Activated naive CD8-positive, alpha-beta T cell treated with anti-CD3 and anti-CD28 coated beads, Interleukin-2, amount 10 ng/mL, durations not matched to agents 7 days and 5 days (primary cell): ENCODE data around the gene TMEM31. TPM values are rescaled to one million over a fixed set of nuclear protein-coding genes. Genes with fewer than 3 reads are reported as not detected.
"Not testable (repeated sequence)": the region's sequence is repeated elsewhere in the genome, so short reads cannot be mapped to it uniquely, and the experiment has no call there.

ENCODE experiments used
- ATAC-seq: fragments of 150-1000 bp; cut with Tn5 transposase; one replicate; pipeline ENCODE4 v1.10.0; 2021; ENCODE audit warnings: low read depth, moderate library complexity
- POLR2A ChIA-PET: fragments of 350-600 bp; sonication (Branson Sonifier 250); formaldehyde crosslinking; loops from one replicate; lab custom pipeline; 2021; ENCODE audit warnings: antibody characterized with exemption; lab: Charles Lee
- DNase-seq: peaks from one replicate; pipeline ENCODE4 v3.0.0; 2021
- H3K27ac Mint-ChIP-seq: one replicate; pipeline ENCODE4 v1.8.0; 2022; ENCODE audit warnings: mild to moderate bottlenecking, mixed read lengths
- H3K27me3 Mint-ChIP-seq: one replicate; pipeline ENCODE4 v1.8.0; 2022; ENCODE audit warnings: mild to moderate bottlenecking, moderate library complexity, mixed read lengths
- H3K36me3 Mint-ChIP-seq: one replicate; pipeline ENCODE4 v1.8.0; 2021; ENCODE audit warnings: mild to moderate bottlenecking, mixed read lengths
- H3K4me1 Mint-ChIP-seq: one replicate; pipeline ENCODE4 v1.8.0; 2021; ENCODE audit warnings: mixed read lengths
- H3K4me3 Mint-ChIP-seq: one replicate; pipeline ENCODE4 v1.8.0; 2022; ENCODE audit warnings: mild to moderate bottlenecking, moderate library complexity, mixed read lengths
- H3K9me3 Mint-ChIP-seq: one replicate; pipeline ENCODE4 v1.8.0; 2021; ENCODE audit warnings: mixed read lengths
- total RNA-seq, 2 experiments: library from RNA; stranded (reverse); gene quantifications; one replicate each; pipeline ENCODE4 v1.2.3, GENCODE V29; 2021

TMEM31 gene
- total RNA-seq, 2 experiments from 2014 or later = not detected

DNA sequence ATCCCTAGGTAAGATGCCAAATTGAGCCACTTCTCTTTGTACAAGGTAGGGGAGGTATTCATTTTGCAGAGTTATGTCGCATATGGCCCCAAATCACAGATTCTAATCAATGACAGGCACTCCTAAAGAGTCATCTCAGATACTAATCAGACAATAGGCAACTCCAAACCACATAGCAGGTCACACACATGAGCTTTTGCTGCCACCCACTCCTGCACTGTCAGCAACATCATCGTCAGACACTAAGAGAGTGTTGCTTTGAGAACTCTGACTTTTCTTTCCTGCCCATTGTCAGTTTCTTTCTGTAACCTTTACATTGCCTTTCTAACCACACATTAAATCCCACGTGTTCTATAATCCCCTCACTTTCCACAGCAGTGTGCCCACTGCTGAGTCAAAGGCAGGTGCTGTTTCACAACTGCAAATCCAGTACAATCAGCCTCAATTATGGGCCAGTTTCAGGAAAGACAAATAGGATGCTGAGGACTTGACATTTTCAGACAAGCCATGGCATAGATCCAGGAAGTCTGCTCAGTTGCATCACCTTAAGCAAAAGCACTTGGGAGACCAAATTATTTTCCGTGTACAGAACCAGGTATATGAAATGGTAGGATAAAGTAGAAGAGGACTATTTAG is 23.5 kb downstream of the TMEM31 start:
- Mint-ChIP-seq H3K4me3 (no peak overlapping the region), H3K27me3 (peaks cover 3% of the 10 kb centered on the region), H3K4me1 (peaks cover 7% of the 10 kb centered on the region), H3K27ac (no peak overlapping the region), H3K9me3 (no peaks in the 10 kb centered on the region), H3K36me3 (no peaks in the 10 kb centered on the region)
- ATAC-seq (no peak), DNase-seq (no peak)
- POLR2A ChIA-PET = no interaction called here

DNA sequence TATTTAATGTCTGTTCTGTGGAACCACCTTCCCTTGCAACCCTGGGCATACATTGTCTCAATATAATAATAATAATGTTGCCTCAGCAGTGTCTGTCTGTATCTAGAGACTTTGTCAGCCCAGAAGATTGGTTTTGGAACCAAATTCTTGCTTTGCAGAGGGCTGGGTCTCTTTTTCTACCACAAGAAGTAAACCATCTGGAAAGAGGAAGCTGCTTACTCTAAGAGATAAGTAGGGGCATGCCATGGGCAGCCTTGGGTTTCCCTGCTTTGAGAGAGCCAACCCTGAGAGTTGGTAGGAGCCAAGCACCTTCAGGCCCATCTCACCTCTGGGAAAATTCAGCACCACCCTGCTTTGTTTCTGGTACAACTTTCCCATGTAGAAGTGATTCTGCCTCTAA is 27.0 kb downstream of the TMEM31 start:
- H3K27me3 Mint-ChIP-seq = no peaks in the 10 kb centered on the region
- H3K36me3 Mint-ChIP-seq = no peaks in the 10 kb centered on the region
- peaks cover 3% of the 10 kb centered on the region for H3K4me1 Mint-ChIP-seq
- H3K27ac Mint-ChIP-seq = no peak overlapping the region
- POLR2A ChIA-PET = no interaction called here
- ATAC-seq (no peak), DNase-seq (no peak)
- no peak overlapping the region for H3K4me3 Mint-ChIP-seq
- no peaks in the 10 kb centered on the region for H3K9me3 Mint-ChIP-seq

DNA sequence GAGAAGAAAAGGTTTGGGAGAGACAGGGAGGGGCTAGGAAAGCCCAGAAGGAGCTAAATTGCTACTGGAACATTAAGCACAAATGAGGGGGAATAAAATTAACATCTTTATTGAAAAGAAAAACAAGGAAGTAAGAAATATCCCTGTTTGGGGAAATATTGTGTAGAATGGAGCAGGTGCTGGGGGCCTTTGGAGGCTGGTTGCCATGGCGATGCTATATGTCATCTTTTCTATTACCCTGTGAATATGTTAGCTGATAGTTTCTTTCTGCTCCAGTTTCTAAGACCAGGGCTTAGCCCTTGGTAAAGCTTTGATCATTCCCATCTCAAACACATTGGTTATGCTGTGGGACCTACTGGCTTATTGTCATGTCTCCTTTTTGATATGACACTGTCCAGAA is 28.7 kb downstream of the TMEM31 start:
- H3K4me3 Mint-ChIP-seq = no peak overlapping the region
- H3K36me3 Mint-ChIP-seq = no peaks in the 10 kb centered on the region
- no peak overlapping the region for H3K27ac Mint-ChIP-seq
- H3K27me3 Mint-ChIP-seq = no peaks in the 10 kb centered on the region
- DNase-seq = no peak
- no peaks in the 10 kb centered on the region for H3K9me3 Mint-ChIP-seq
- peaks cover 1% of the 10 kb centered on the region for H3K4me1 Mint-ChIP-seq
- ATAC-seq = no peak
- POLR2A ChIA-PET = no interaction called here

DNA sequence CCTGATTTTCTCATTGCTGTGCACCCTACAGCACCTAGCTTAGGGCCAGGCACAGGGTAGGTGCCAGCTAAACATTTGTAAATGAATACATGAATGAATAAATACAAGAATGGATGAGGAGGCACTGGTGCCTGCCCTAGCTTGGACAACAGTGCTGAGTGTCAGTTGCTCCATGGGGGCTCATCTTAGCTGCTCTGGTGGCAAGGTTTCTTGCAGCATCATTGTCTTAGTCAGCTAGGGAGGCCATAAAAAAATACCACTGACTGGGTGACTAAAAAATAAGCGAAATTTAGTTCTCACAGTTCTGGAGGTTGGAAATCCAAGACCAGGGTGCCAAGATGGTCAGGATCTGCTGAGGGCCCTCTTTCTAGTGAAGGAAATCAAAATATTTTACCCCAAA is 31.2 kb downstream of the TMEM31 start:
- DNase-seq (no peak), ATAC-seq (no peak)
- Mint-ChIP-seq H3K4me3 (no peak overlapping the region), H3K27me3 (no peaks in the 10 kb centered on the region), H3K4me1 (no peaks in the 10 kb centered on the region), H3K36me3 (no peaks in the 10 kb centered on the region), H3K9me3 (no peaks in the 10 kb centered on the region), H3K27ac (no peak overlapping the region)
- POLR2A ChIA-PET = no interaction called here

DNA sequence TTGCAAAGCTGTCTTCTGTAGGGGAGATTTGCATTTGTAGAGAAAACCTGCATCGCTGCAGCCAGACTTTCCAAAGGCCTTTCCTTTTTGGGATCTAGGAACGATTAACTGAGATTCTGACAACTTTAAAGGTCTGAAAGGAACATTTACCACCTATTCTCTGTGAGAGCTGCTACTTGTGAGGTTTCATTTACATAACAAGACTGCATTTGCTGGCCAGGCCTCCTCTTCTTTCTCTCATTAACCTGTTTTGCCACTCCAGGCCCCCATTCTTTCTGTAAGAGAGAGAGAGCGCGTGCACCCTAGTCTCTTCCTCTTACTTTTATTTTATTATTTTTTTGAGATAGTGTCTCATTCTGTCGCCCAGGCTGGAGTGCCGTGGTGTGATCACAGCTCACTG is 31.6 kb downstream of the TMEM31 start:
- DNase-seq (no peak), ATAC-seq (no peak)
- POLR2A ChIA-PET = no interaction called here
- no peaks in the 10 kb centered on the region for H3K9me3 Mint-ChIP-seq
- H3K4me3 Mint-ChIP-seq = no peak overlapping the region
- no peaks in the 10 kb centered on the region for H3K27me3 Mint-ChIP-seq
- no peak overlapping the region for H3K27ac Mint-ChIP-seq
- no peaks in the 10 kb centered on the region for H3K36me3 Mint-ChIP-seq
- H3K4me1 Mint-ChIP-seq = no peaks in the 10 kb centered on the region

DNA sequence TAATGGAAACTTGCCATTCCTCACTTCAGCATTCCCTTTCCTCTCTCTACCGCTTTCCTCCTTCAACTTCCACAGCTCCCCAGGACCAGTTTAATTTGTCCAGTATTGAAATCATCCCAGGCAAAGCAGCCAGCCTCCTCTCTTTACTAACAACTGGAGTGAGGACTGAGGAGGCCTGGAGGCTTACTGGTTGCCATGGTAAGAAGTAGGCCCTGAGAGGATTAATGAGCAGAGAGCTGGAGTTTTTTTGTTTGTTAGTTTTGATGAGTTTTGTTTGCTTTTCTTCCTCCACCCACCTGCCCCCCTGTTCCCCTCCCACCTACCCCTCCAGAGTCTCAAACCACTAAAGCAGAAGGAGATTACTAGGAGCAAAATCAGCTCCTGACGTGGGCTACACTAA is 36.5 kb downstream of the TMEM31 start:
- no peaks in the 10 kb centered on the region for H3K27me3 Mint-ChIP-seq
- H3K4me3 Mint-ChIP-seq = no peak overlapping the region
- DNase-seq (no peak), ATAC-seq (no peak)
- POLR2A ChIA-PET = no interaction called here
- no peaks in the 10 kb centered on the region for H3K36me3 Mint-ChIP-seq
- no peaks in the 10 kb centered on the region for H3K9me3 Mint-ChIP-seq
- H3K4me1 Mint-ChIP-seq = no peaks in the 10 kb centered on the region
- H3K27ac Mint-ChIP-seq = no peak overlapping the region

DNA sequence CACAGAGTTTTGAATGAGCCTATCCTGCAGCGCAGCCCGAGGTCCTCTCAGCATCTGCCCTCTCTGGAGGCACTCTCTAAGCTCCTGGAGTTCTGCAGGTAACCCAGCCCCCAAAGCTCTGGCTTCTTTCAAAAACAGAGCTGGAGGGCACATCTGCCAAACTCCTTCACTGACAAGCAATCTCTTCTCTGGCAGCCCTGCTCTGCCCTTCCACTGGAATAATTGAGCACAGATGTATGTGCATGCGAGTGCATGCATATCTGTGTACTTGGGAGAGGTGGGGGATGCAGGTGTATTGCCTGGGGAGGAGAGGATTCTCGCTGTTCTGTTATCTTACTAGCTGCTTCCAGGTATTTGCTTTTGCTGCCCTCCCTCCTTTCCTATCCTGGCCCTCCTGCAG is 43.7 kb downstream of the TMEM31 start:
- DNase-seq (no peak), ATAC-seq (no peak)
- H3K4me3 Mint-ChIP-seq = no peak overlapping the region
- H3K36me3 Mint-ChIP-seq = no peaks in the 10 kb centered on the region
- H3K27ac Mint-ChIP-seq = no peak overlapping the region
- no peaks in the 10 kb centered on the region for H3K4me1 Mint-ChIP-seq
- H3K9me3 Mint-ChIP-seq = peaks cover 2% of the 10 kb centered on the region
- POLR2A ChIA-PET = no interaction called here
- H3K27me3 Mint-ChIP-seq = no peaks in the 10 kb centered on the region

DNA sequence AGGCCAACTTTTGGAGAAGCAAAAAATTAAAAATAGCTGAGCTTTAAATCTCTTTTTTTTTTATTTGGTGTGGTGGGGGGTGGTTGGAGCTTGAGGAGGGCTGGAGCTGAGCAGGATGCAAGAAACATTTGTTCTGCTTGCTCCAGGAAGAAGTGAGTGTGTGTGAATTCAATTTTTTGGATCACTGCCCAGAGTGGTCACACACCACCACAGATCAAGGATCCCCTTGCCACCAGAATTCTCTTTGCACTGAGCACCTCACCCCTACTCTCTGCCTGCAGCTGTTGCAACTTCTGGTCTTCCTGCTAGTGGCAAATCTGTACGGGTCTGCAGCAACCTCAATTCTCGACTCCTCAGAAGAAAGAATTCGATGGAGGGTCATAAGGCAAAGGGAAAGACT is 46.0 kb downstream of the TMEM31 start:
- Mint-ChIP-seq H3K4me1 (no peaks in the 10 kb centered on the region), H3K4me3 (no peak overlapping the region), H3K36me3 (no peaks in the 10 kb centered on the region), H3K27me3 (no peaks in the 10 kb centered on the region), H3K9me3 (peaks cover 2% of the 10 kb centered on the region), H3K27ac (no peak overlapping the region)
- POLR2A ChIA-PET = no interaction called here
- no peak for DNase-seq
- no peak for ATAC-seq

DNA sequence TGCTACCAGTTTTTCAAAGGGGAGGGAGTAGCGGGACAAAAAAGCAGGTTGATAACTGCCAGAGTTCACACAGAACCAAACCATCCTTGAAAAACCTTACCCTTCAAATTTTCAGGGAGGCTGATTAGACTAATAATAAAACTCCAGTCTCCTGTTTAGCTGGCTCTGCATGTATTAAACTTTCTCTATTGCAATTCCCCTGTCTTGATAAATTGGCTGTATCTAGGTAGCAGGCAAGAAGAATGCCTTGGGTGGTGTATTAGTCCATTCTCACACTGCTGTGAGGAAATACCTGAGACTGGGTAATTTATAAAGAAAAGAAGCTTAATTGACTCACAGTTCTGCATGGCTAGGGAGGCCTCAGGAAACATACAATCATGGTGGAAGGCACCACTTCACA is 47.8 kb downstream of the TMEM31 start:
- Mint-ChIP-seq H3K4me3 (no peak overlapping the region), H3K4me1 (no peaks in the 10 kb centered on the region), H3K27me3 (no peaks in the 10 kb centered on the region), H3K36me3 (no peaks in the 10 kb centered on the region), H3K27ac (no peak overlapping the region), H3K9me3 (peaks cover 2% of the 10 kb centered on the region)
- POLR2A ChIA-PET = no interaction called here
- ATAC-seq (no peak), DNase-seq (no peak)

DNA sequence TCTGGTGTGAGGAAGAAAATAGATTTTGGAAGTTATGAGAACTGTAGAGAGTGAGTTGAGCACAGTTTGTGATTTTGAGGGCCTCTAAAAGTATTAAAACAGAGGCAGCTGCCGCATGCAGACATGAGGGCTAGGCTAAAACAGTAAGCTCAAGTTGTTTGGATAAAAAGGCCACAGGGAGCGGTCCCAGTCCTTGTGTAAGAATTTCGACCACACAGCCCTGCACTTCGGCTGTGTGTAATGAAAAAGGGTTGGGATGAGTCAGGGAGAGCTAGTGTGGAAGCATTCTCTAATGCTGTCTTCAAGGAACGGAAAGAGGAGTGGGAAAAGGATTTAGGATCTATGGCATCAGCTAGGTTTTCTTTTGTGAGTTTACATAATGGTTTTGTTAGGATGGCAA is 52.8 kb downstream of the TMEM31 start:
- DNase-seq, H3K27ac Mint-ChIP-seq, POLR2A ChIA-PET, H3K4me3 Mint-ChIP-seq, H3K36me3 Mint-ChIP-seq, H3K4me1 Mint-ChIP-seq, H3K9me3 Mint-ChIP-seq, H3K27me3 Mint-ChIP-seq, ATAC-seq: not testable (repeated sequence)

Other genes starting within 250 kb of the TMEM31 start
- gene RAB40A, start 191.4 kb upstream of the TMEM31 start, total RNA-seq = under 1 TPM; 0.22 to 0.26 TPM
- gene TCEAL4, start 125.4 kb upstream of the TMEM31 start, total RNA-seq = 1 to 10 TPM; 6.0 to 6.7 TPM
- 1 to 10 TPM; 6.1 to 6.7 TPM for gene TCEAL3, start 102.9 kb upstream of the TMEM31 start, total RNA-seq
- 10 to 100 TPM; 10.1 TPM for gene TCEAL1, start 81.9 kb upstream of the TMEM31 start, total RNA-seq
- gene MORF4L2, start 24.2 kb upstream of the TMEM31 start, total RNA-seq = 100 to 1,000 TPM; 125 to 128 TPM
- not detected for gene PLP1, start 65.9 kb downstream of the TMEM31 start, total RNA-seq
- under 1 TPM; 0.33 to 0.37 TPM for gene RAB9B, start 121.3 kb downstream of the TMEM31 start, total RNA-seq